HepG2 (cell line): Measurements from ENCODE around the gene CABP4. TPM values are rescaled to one million over a fixed set of nuclear protein-coding genes. Genes with fewer than 3 reads are reported as not detected.
A peak's percentile ranks its signal among the peaks of the same experiment; 100 is the strongest.

Experiments used
- ATAC-seq: fragments of 200-7000 bp; cut with Tn5 transposase; 3 replicates; pipeline ENCODE4 v1.9.1; 2020; ENCODE audit warnings: mild to moderate bottlenecking, moderate library complexity
- BruUV-seq: library from RNA; stranded (reverse); fragments of 400-500 nt; replicated peaks from 2 replicates; lab custom pipeline; 2021; lab: Mats Ljungman, UMichigan
- CTCF ChIA-PET: fragments of 300-600 bp; formaldehyde crosslinking; extraction: SDS; loops from one replicate; lab custom pipeline; 2021; ENCODE audit warnings: low total read pairs, inconsistent platforms, low intra/inter-chr PET ratio; lab: Yijun Ruan, JAX
- POLR2A ChIA-PET: fragments of 350-600 bp; sonication (Branson Sonifier 250); formaldehyde crosslinking; loops from one replicate; lab custom pipeline; 2020; ENCODE audit warnings: antibody characterized with exemption, inconsistent platforms; lab: Yijun Ruan, JAX
- DNase-seq: peaks from one replicate; pipeline ENCODE4 v3.0.0-alpha.2; 2015; ENCODE audit warnings: low spot score
- FAIRE-seq: peaks from 3 replicates; lab custom pipeline; 2011; peaks lifted over from hg19 to GRCh38; lab: Jason Lieb, UNC
- H2AFZ ChIP-seq: one replicate; pipeline ENCODE4 v1.6.1; 2011; ENCODE audit warnings: low read length, inconsistent platforms
- H3K27ac ChIP-seq: fragments of 300-600 bp; 3 replicates; pipeline ENCODE4 v1.8.0; 2011; ENCODE audit warnings: mixed run types, mild to moderate bottlenecking, mixed read lengths, low read length, inconsistent platforms; ENCODE audit not compliant: insufficient read depth; ENCODE audit errors: extremely low read length
- H3K27me3 ChIP-seq, 2 experiments: fragments of 200-600 bp in 1 of 2; 2 replicates in 1 of 2; 3 replicates in 1 of 2; pipeline versions ENCODE4 v1.6.0 to v1.8.0; 2011; ENCODE audit warnings: low read length in 2 of 2, mild to moderate bottlenecking in 2 of 2, moderate library complexity in 2 of 2, inconsistent platforms in 1 of 2; ENCODE audit not compliant: insufficient read depth in 2 of 2, control insufficient read depth in 1 of 2
- H3K36me3 ChIP-seq, 2 experiments: fragments of 200-600 bp in 1 of 2; replicated peaks in 1 of 2; 2 replicates in 1 of 2; 3 replicates in 1 of 2; pipeline versions ENCODE4 v1.5.1 to v1.8.0; 2011; ENCODE audit warnings: low read length in 2 of 2, inconsistent platforms in 1 of 2; ENCODE audit not compliant: insufficient read depth in 2 of 2, control insufficient read depth in 1 of 2
- H3K4me1 ChIP-seq: 2 replicates; pipeline ENCODE4 v1.5.1; 2012; ENCODE audit warnings: low read length, inconsistent platforms; ENCODE audit not compliant: insufficient read depth
- H3K4me2 ChIP-seq: 2 replicates; pipeline ENCODE4 v1.6.0; 2011; ENCODE audit warnings: low read depth, low read length, inconsistent platforms
- H3K4me3 ChIP-seq, 3 experiments: fragments of 200-600 bp in 1 of 3; sonication (generic), shearing (Covaris generic) in 1 of 3; replicated peaks in 1 of 3; 2 replicates each; pipeline ENCODE4 v1.5.1; 2011 to 2016; ENCODE audit warnings: low read length in 3 of 3, inconsistent platforms in 2 of 3, low read depth in 2 of 3, mild to moderate bottlenecking in 2 of 3, control low read depth in 1 of 3, mixed read lengths in 1 of 3; ENCODE audit not compliant: insufficient read depth in 1 of 3
- H3K79me2 ChIP-seq: one replicate; pipeline ENCODE4 v1.6.1; 2011; ENCODE audit warnings: low read length, inconsistent platforms; ENCODE audit not compliant: insufficient read depth
- H3K9ac ChIP-seq: 2 replicates; pipeline ENCODE4 v1.6.0; 2011; ENCODE audit warnings: mild to moderate bottlenecking, low read depth, low read length, inconsistent platforms; ENCODE audit not compliant: insufficient read depth
- H3K9me3 ChIP-seq: 2 replicates; pipeline ENCODE4 v1.5.1; 2012; ENCODE audit warnings: mild to moderate bottlenecking, low read length
- H4K20me1 ChIP-seq: 2 replicates; pipeline ENCODE4 v1.6.0; 2011; ENCODE audit warnings: inconsistent platforms, mild to moderate bottlenecking, low read length, moderate library complexity; ENCODE audit not compliant: insufficient read depth
- NCOR1 ChIP-seq: fragments of 200-600 bp; sonication (generic); IDR thresholded peaks from 2 replicates; pipeline ENCODE4 v1.7.0; 2017; ENCODE audit warnings: antibody characterized with exemption, low read length, borderline replicate concordance
- NFIB ChIP-seq: sonication (generic); formaldehyde crosslinking; IDR thresholded peaks from 2 replicates; pipeline ENCODE4 v1.9.0; 2021; ENCODE audit warnings: missing genetic modification reagents, mild to moderate bottlenecking, borderline replicate concordance
- RBFOX2 ChIP-seq: fragments of 200-400 bp; formaldehyde crosslinking; IDR thresholded peaks from 2 replicates; pipeline ENCODE4 v1.6.1; 2017; ENCODE audit warnings: low read depth, mild to moderate bottlenecking, low read length
- SP4 ChIP-seq: sonication (generic); formaldehyde crosslinking; IDR thresholded peaks from 2 replicates; pipeline ENCODE4 v1.8.1; 2023; ENCODE audit warnings: mild to moderate bottlenecking, missing genetic modification reagents
- ZKSCAN1 ChIP-seq: fragments of 150-350 bp; IDR thresholded peaks from 2 replicates; pipeline ENCODE4 v1.6.1; 2014; ENCODE audit warnings: low read length
- ZNF367 ChIP-seq: sonication (generic); formaldehyde crosslinking; IDR thresholded peaks from 2 replicates; pipeline ENCODE4 v1.4.0; 2020; ENCODE audit warnings: missing genetic modification reagents, borderline replicate concordance
- ZNF552 ChIP-seq: sonication (generic); formaldehyde crosslinking; IDR thresholded peaks from 2 replicates; pipeline ENCODE4 v1.9.0; 2022; ENCODE audit warnings: missing genetic modification reagents, mild to moderate bottlenecking, borderline replicate concordance
- ZNF747 ChIP-seq: sonication (generic); formaldehyde crosslinking; IDR thresholded peaks from 2 replicates; pipeline ENCODE4 v1.8.1; 2023; ENCODE audit warnings: missing genetic modification reagents, mild to moderate bottlenecking, borderline replicate concordance
- WGBS: methylation state at CpG from one replicate; pipeline ENCODE4 v1.1.6; 2017; ENCODE audit warnings: low lambda C conversion rate; 5-methylcytosine and 5-hydroxymethylcytosine counted together
- in situ Hi-C: cut with HindIII; loops from 2 replicates; pipeline ENCODE4 v1.10.0; 2017; ENCODE audit warnings: low pct_unique_long_range_greater_than_20kb; ENCODE audit not compliant: extremely low pct_ligation_motif_present
- intact Hi-C: fragments of 100-400 bp; cut with micrococcal nuclease; formaldehyde crosslinking; loops from one replicate; pipeline ENCODE4 v1.10.0; 2022; ENCODE audit not compliant: unreplicated experiment
- polyA plus RNA-seq, 8 experiments: library from polyadenylated mRNA; depleted of rRNA in 3 of 8; stranded (reverse) in 7 of 8; unstranded in 1 of 8; fragments of >200 nt; fragmentation: Illumina TruSeq in 4 of 8; extraction: Trizol in 4 of 8; gene quantifications; 2 replicates each; pipeline versions ENCODE4 v1.2.1 to v1.2.3, GENCODE V29; 2011 to 2016; ENCODE audit warnings: low read depth in 4 of 8, missing spikeins in 1 of 8, mixed read lengths in 1 of 8; ENCODE audit not compliant: insufficient read depth in 1 of 8
- total RNA-seq, 5 experiments: library from RNA; depleted of rRNA; stranded (reverse); fragments of >200 nt; fragmentation: Illumina TruSeq; extraction: Trizol; gene quantifications; 2 replicates each; pipeline ENCODE4 v1.2.3, GENCODE V29; 2016; ENCODE audit warnings: low read depth in 1 of 5
- TF ChIP-seq, protein P1 (sequence below), 2 experiments: sonication (generic) in 1 of 2; formaldehyde crosslinking in 1 of 2; IDR thresholded peaks; 2 replicates each; pipeline versions ENCODE4 v1.5.1 to v1.6.1; 2011 to 2020; ENCODE audit warnings: borderline replicate concordance in 1 of 2, low read depth in 1 of 2, low read length in 1 of 2, mild to moderate bottlenecking in 1 of 2, missing genetic modification reagents in 1 of 2, moderate library complexity in 1 of 2

CABP4 gene
- total and polyA plus RNA-seq, 2 of the 13 experiments (the other 11 are each of a cell fraction or from before 2014, with no cell fraction given), result not detected

GRCh38 chr11:67441731-67442351 is 13.3 kb upstream of the CABP4 start:
- peaks cover 0 to 1% of the 10 kb centered on the region in 2 experiments; a peak in 1 of 5 replicates for H3K27me3 ChIP-seq
- H3K4me2 ChIP-seq, result peak overlapping the region; percentile 87
- TF ChIP-seq ZKSCAN1 (no peak), ZNF367 (CRISPR knock-in tag) (no peak), ZNF747 (CRISPR knock-in tag) (no peak), ZNF552 (CRISPR knock-in tag) (no peak), RBFOX2 (peak; percentile 40; the same call in 1 of the 2 replicates), NFIB (CRISPR knock-in tag) (no peak), SP4 (CRISPR knock-in tag) (no peak), NCOR1 (no peak)
- TF ChIP-seq, protein P1, sequence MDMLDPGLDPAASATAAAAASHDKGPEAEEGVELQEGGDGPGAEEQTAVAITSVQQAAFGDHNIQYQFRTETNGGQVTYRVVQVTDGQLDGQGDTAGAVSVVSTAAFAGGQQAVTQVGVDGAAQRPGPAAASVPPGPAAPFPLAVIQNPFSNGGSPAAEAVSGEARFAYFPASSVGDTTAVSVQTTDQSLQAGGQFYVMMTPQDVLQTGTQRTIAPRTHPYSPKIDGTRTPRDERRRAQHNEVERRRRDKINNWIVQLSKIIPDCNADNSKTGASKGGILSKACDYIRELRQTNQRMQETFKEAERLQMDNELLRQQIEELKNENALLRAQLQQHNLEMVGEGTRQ (IDR thresholded peaks at IDR 0.05; ENCODE audit: low read depth, low read length), result no peak
- TF ChIP-seq, protein P1 (CRISPR knock-in tag; IDR thresholded peaks at IDR 0.05; ENCODE audit: borderline replicate concordance), result no peak
- ChIA-PET POLR2A (no interaction called here), CTCF (no interaction called here)
- no peak overlapping the region; a peak in 2 of 6 replicates for H3K4me3 ChIP-seq
- H3K36me3 ChIP-seq, result peaks cover 0 to 4% of the 10 kb centered on the region in 2 experiments; a peak in 2 of 5 replicates
- no peaks in the 10 kb centered on the region for H4K20me1 ChIP-seq
- FAIRE-seq, result no peak
- in situ Hi-C loops (no loop called here), intact Hi-C loops (loop anchor here (2.0 kb wide), 1 partner anchor 13 kb away; the partner anchor contains the start of gene RPS6KB2)
- no peaks in the 10 kb centered on the region for H3K9me3 ChIP-seq
- no peak for DNase-seq
- H3K4me1 ChIP-seq, result peaks cover 21% of the 10 kb centered on the region
- H3K9ac ChIP-seq, result no peak overlapping the region; the same call in 1 of the 2 replicates
- H3K79me2 ChIP-seq, result peaks cover 3% of the 10 kb centered on the region
- TSS peak; percentile 56 for BruUV-seq
- ATAC-seq, result no peak
- no peak overlapping the region for H2AFZ ChIP-seq
- 97% methylated on average over 18 of the region's 28 CpGs for WGBS
- no peak overlapping the region for H3K27ac ChIP-seq
